GM23248 (cell line): ENCODE data around the gene FGFR2. TPM values are rescaled to one million over a fixed set of nuclear protein-coding genes. Genes with fewer than 3 reads are reported as not detected.

Source experiments
- DNase-seq: peaks from one replicate; pipeline ENCODE4 v3.0.0-alpha.2; 2015
- H2AFZ ChIP-seq: fragments of 200-600 bp; sonication (generic); 2 replicates; pipeline ENCODE4 v1.6.1; 2016; ENCODE audit warnings: antibody characterized with exemption
- H3F3A ChIP-seq: fragments of 200-600 bp; sonication (generic); 2 replicates; pipeline ENCODE4 v1.6.1; 2016; ENCODE audit warnings: mild to moderate bottlenecking, antibody characterized with exemption, mixed run types; ENCODE audit not compliant: insufficient read depth
- H3K27ac ChIP-seq: fragments of 200-600 bp; sonication (generic); 2 replicates; pipeline ENCODE4 v1.5.1; 2016; ENCODE audit warnings: mild to moderate bottlenecking
- H3K27me3 ChIP-seq: fragments of 200-600 bp; sonication (generic); replicated peaks from 2 replicates; pipeline ENCODE4 v1.6.1; 2016; ENCODE audit warnings: mild to moderate bottlenecking; ENCODE audit not compliant: insufficient read depth
- H3K36me3 ChIP-seq: fragments of 200-600 bp; sonication (generic); 2 replicates; pipeline ENCODE4 v1.6.1; 2016; ENCODE audit warnings: low read depth, mild to moderate bottlenecking
- H3K4me1 ChIP-seq: fragments of 200-600 bp; sonication (generic); 2 replicates; pipeline ENCODE4 v1.6.1; 2016; ENCODE audit warnings: mild to moderate bottlenecking; ENCODE audit not compliant: insufficient read depth
- H3K4me2 ChIP-seq: fragments of 200-600 bp; sonication (generic); one replicate; pipeline ENCODE4 v1.6.1; 2016; ENCODE audit warnings: mild to moderate bottlenecking; ENCODE audit not compliant: unreplicated experiment
- H3K4me3 ChIP-seq: fragments of 200-600 bp; sonication (generic); 2 replicates; pipeline ENCODE4 v1.5.1; 2016; ENCODE audit warnings: mild to moderate bottlenecking
- H3K79me2 ChIP-seq: fragments of 200-600 bp; sonication (generic); 2 replicates; pipeline ENCODE4 v1.6.1; 2016; ENCODE audit warnings: mild to moderate bottlenecking; ENCODE audit not compliant: insufficient read depth
- H3K9ac ChIP-seq: fragments of 200-600 bp; sonication (generic); 2 replicates; pipeline ENCODE4 v1.6.1; 2016; ENCODE audit warnings: mild to moderate bottlenecking
- H3K9me2 ChIP-seq: fragments of 200-600 bp; sonication (generic); 2 replicates; pipeline ENCODE4 v1.6.1; 2016; ENCODE audit warnings: mixed run types, mild to moderate bottlenecking, moderate library complexity; ENCODE audit not compliant: insufficient read depth
- H3K9me3 ChIP-seq: fragments of 200-600 bp; sonication (generic); one replicate; pipeline ENCODE4 v1.6.1; 2017; ENCODE audit warnings: low read depth
- H4K20me1 ChIP-seq: fragments of 200-600 bp; sonication (generic); 2 replicates; pipeline ENCODE4 v1.6.0; 2016; ENCODE audit not compliant: insufficient read depth
- EZH2 ChIP-seq: fragments of 200-600 bp; sonication (generic); IDR thresholded peaks from 2 replicates; pipeline ENCODE4 v1.6.1; 2018; ENCODE audit warnings: antibody characterized with exemption, mild to moderate bottlenecking; ENCODE audit not compliant: insufficient read depth, poor library complexity, severe bottlenecking
- EZH2phosphoT487 ChIP-seq: fragments of 200-600 bp; sonication (generic); IDR thresholded peaks from 2 replicates; pipeline ENCODE4 v1.6.1; 2018; ENCODE audit warnings: antibody characterized with exemption, moderate library complexity, mild to moderate bottlenecking, low read depth; ENCODE audit not compliant: insufficient read depth
- WGBS, 2 experiments: methylation state at CpG; one replicate each; pipeline ENCODE4 v1.1.6; 2015 to 2017; ENCODE audit warnings: low lambda C conversion rate in 2 of 2, low coverage in 1 of 2; ENCODE audit errors: missing lambda C conversion rate in 2 of 2; 5-methylcytosine and 5-hydroxymethylcytosine counted together
- in situ Hi-C: fragments of 300-500 bp; cut with MboI; formaldehyde crosslinking; loops from 2 replicates; pipeline ENCODE4 v1.15.0; 2020
- polyA plus RNA-seq: library from polyadenylated mRNA; unstranded; fragments of >200 nt; fragmentation: Nextera tagmentation; extraction: Ambion mirVana; gene quantifications from 2 replicates; pipeline ENCODE4 v1.2.1, GENCODE V29; 2016
- total RNA-seq: library from RNA; depleted of rRNA; stranded (reverse); fragments of >200 nt; shearing (Covaris generic); gene quantifications from 2 replicates; pipeline ENCODE4 v1.2.3, GENCODE V29; 2014

The FGFR2 gene
- total and polyA plus RNA-seq, 2 experiments from 2014 or later = 0.15 TPM; not detected in 1

- Histone ChIP-seq H3F3A (no peaks in the 10 kb centered on the region), H3K9ac (no peak overlapping the region), H4K20me1 (no peaks in the 10 kb centered on the region), H3K36me3 (no peaks in the 10 kb centered on the region), H3K9me3 (no peaks in the 10 kb centered on the region), H3K4me1 (no peaks in the 10 kb centered on the region), H3K27me3 (no peaks in the 10 kb centered on the region), H3K4me3 (no peak overlapping the region), H3K9me2 (no peaks in the 10 kb centered on the region), H2AFZ (no peak overlapping the region), H3K4me2 (no peak overlapping the region), H3K27ac (no peak overlapping the region), H3K79me2 (no peaks in the 10 kb centered on the region)
- in situ Hi-C loops = no loop called here
- no peak for TF ChIP-seq EZH2phosphoT487
- TF ChIP-seq EZH2 = no peak
- DNase-seq = no peak
- WGBS, 2 experiments = 18 to 27% methylated on average over 3 of the region's 3 CpGs
Observed at GRCh38 chr10:121457729-121458128, 140.5 kb downstream of the FGFR2 start.

- Histone ChIP-seq H3K9ac (no peak overlapping the region), H3K4me1 (no peaks in the 10 kb centered on the region), H3K27me3 (no peaks in the 10 kb centered on the region), H3K79me2 (no peaks in the 10 kb centered on the region), H3K27ac (no peak overlapping the region), H3K4me3 (no peak overlapping the region), H2AFZ (no peak overlapping the region), H3K4me2 (no peak overlapping the region), H3F3A (no peaks in the 10 kb centered on the region), H3K9me2 (no peaks in the 10 kb centered on the region), H4K20me1 (no peaks in the 10 kb centered on the region), H3K36me3 (no peaks in the 10 kb centered on the region), H3K9me3 (no peaks in the 10 kb centered on the region)
- in situ Hi-C loops = no loop called here
- WGBS, 2 experiments = 33 to 50% methylated on average over 5 of the region's 5 CpGs
- no peak for DNase-seq
- no peak for TF ChIP-seq EZH2phosphoT487
- no peak for TF ChIP-seq EZH2
Observed at GRCh38 chr10:121455377-121455776, 142.9 kb downstream of the FGFR2 start.

- H3F3A ChIP-seq = no peaks in the 10 kb centered on the region
- H3K4me2 ChIP-seq = no peak overlapping the region
- no peaks in the 10 kb centered on the region for H3K27me3 ChIP-seq
- no peaks in the 10 kb centered on the region for H4K20me1 ChIP-seq
- no peaks in the 10 kb centered on the region for H3K36me3 ChIP-seq
- TF ChIP-seq EZH2 = no peak
- TF ChIP-seq EZH2phosphoT487 = no peak
- no peaks in the 10 kb centered on the region for H3K9me2 ChIP-seq
- H2AFZ ChIP-seq = no peak overlapping the region
- no peak overlapping the region for H3K9ac ChIP-seq
- H3K9me3 ChIP-seq = no peaks in the 10 kb centered on the region
- WGBS, 2 experiments = 52 to 63% methylated on average over 4 of the region's 4 CpGs
- H3K79me2 ChIP-seq = no peaks in the 10 kb centered on the region
- no peak overlapping the region for H3K27ac ChIP-seq
- H3K4me3 ChIP-seq = no peak overlapping the region
- in situ Hi-C loops = no loop called here
- DNase-seq = no peak
- no peaks in the 10 kb centered on the region for H3K4me1 ChIP-seq
Observed at GRCh38 chr10:121454781-121455180, 143.5 kb downstream of the FGFR2 start.

GRCh38 chr10:121453160-121453559 is 145.1 kb downstream of the FGFR2 start:
- Histone ChIP-seq H3K4me3 (no peak overlapping the region), H3K27me3 (no peaks in the 10 kb centered on the region), H4K20me1 (no peaks in the 10 kb centered on the region), H3K9me3 (no peaks in the 10 kb centered on the region), H3K27ac (no peak overlapping the region), H3K9me2 (no peaks in the 10 kb centered on the region), H3K79me2 (no peaks in the 10 kb centered on the region), H3F3A (no peaks in the 10 kb centered on the region), H2AFZ (no peak overlapping the region), H3K36me3 (no peaks in the 10 kb centered on the region), H3K9ac (no peak overlapping the region), H3K4me2 (no peak overlapping the region), H3K4me1 (no peaks in the 10 kb centered on the region)
- in situ Hi-C loops = no loop called here
- 13 to 21% methylated on average over 3 of the region's 3 CpGs for WGBS, 2 experiments
- no peak for DNase-seq
- no peak for TF ChIP-seq EZH2phosphoT487

- no peaks in the 10 kb centered on the region for H3K27me3 ChIP-seq
- in situ Hi-C loops = no loop called here
- no peak overlapping the region for H3K9ac ChIP-seq
- DNase-seq = no peak
- no peak overlapping the region for H2AFZ ChIP-seq
- no peaks in the 10 kb centered on the region for H3K36me3 ChIP-seq
- no peaks in the 10 kb centered on the region for H3K4me1 ChIP-seq
- no peak for TF ChIP-seq EZH2
- no peak for TF ChIP-seq EZH2phosphoT487
- H3F3A ChIP-seq = no peaks in the 10 kb centered on the region
- no peak overlapping the region for H3K4me2 ChIP-seq
- WGBS, 2 experiments = 20 to 28% methylated on average over 4 of the region's 4 CpGs
- no peaks in the 10 kb centered on the region for H4K20me1 ChIP-seq
- H3K9me3 ChIP-seq = no peaks in the 10 kb centered on the region
- no peak overlapping the region for H3K27ac ChIP-seq
- no peaks in the 10 kb centered on the region for H3K9me2 ChIP-seq
- H3K79me2 ChIP-seq = no peaks in the 10 kb centered on the region
- H3K4me3 ChIP-seq = no peak overlapping the region
Observed at GRCh38 chr10:121452581-121452980, 145.7 kb downstream of the FGFR2 start.
